Measurements from ENCODE around the gene CASR.

DNA sequence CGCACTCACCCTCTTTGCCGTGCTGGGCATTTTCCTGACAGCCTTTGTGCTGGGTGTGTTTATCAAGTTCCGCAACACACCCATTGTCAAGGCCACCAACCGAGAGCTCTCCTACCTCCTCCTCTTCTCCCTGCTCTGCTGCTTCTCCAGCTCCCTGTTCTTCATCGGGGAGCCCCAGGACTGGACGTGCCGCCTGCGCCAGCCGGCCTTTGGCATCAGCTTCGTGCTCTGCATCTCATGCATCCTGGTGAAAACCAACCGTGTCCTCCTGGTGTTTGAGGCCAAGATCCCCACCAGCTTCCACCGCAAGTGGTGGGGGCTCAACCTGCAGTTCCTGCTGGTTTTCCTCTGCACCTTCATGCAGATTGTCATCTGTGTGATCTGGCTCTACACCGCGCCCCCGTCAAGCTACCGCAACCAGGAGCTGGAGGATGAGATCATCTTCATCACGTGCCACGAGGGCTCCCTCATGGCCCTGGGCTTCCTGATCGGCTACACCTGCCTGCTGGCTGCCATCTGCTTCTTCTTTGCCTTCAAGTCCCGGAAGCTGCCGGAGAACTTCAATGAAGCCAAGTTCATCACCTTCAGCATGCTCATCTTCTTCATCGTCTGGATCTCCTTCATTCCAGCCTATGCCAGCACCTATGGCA, 100.5 kb downstream of the CASR start:
- no peak for TF ChIP-seq POLR2AphosphoS5 (IDR thresholded peaks at IDR 0.05; ENCODE audit: borderline replicate concordance, low read depth, low read length)
- TF ChIP-seq EZH2 (IDR thresholded peaks at IDR 0.05), result no peak
- no peak for TF ChIP-seq FOXP2 (optimal IDR thresholded peaks at IDR 0.05; ENCODE audit: control extremely low read depth, extremely low read length, insufficient read depth)
